Gastrocnemius medialis (tissue), 4 donors: Measurements from ENCODE around the gene TTC28.
"Not testable (repeated sequence)": the region's sequence is repeated elsewhere in the genome, so short reads cannot be mapped to it uniquely, and the experiment has no call there.

Source experiments
- POLR2A ChIP-seq, 2 donors: fragments of 450-650 bp; IDR thresholded peaks; one replicate each; pipeline ENCODE4 v1.6.1; 2017; ENCODE audit warnings: antibody characterized with exemption in 2 of 2, mild to moderate bottlenecking in 2 of 2, moderate library complexity in 2 of 2
- TF ChIP-seq, protein P1 (sequence below), 5 experiments: fragments of 450-650 bp in 3 of 5; fragments of 200-600 bp in 2 of 5; sonication (generic) in 2 of 5; IDR thresholded peaks in 4 of 5; conservative IDR thresholded peaks in 1 of 5; 1 replicate in 4 of 5; 2 replicates in 1 of 5; pipeline ENCODE4 v1.5.1; 2016 to 2019; ENCODE audit warnings: antibody characterized with exemption in 5 of 5, mild to moderate bottlenecking in 3 of 5, moderate library complexity in 3 of 5

DNA sequence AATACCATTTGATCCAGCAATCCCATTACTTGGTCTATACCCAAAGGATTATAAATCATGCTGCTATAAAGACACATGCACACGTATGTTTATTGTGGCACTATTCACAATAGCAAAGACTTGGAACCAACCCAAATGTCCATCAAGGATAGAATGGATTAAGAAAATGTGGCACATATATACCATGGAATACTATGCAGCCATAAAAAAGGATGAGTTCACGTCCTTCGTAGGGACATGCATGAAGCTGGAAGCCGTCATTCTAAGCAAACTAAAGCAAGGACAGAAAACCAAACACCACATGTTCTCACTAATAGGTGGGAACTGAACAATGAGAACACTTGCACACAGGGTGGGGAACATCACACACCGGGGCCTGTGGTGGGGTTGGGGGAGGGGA, 464.9 kb downstream of the TTC28 start:
- TF ChIP-seq, protein P1, sequence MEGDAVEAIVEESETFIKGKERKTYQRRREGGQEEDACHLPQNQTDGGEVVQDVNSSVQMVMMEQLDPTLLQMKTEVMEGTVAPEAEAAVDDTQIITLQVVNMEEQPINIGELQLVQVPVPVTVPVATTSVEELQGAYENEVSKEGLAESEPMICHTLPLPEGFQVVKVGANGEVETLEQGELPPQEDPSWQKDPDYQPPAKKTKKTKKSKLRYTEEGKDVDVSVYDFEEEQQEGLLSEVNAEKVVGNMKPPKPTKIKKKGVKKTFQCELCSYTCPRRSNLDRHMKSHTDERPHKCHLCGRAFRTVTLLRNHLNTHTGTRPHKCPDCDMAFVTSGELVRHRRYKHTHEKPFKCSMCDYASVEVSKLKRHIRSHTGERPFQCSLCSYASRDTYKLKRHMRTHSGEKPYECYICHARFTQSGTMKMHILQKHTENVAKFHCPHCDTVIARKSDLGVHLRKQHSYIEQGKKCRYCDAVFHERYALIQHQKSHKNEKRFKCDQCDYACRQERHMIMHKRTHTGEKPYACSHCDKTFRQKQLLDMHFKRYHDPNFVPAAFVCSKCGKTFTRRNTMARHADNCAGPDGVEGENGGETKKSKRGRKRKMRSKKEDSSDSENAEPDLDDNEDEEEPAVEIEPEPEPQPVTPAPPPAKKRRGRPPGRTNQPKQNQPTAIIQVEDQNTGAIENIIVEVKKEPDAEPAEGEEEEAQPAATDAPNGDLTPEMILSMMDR (IDR thresholded peaks at IDR 0.05 in 4 of 5, conservative IDR thresholded peaks at IDR 0.05 in 1 of 5) = not testable (repeated sequence)
- TF ChIP-seq POLR2A (IDR thresholded peaks at IDR 0.05) = not testable (repeated sequence)
